Heart left ventricle (tissue), 16 donors: Measurements from ENCODE around the gene KCNMA1. TPM values are rescaled to one million over a fixed set of nuclear protein-coding genes. Genes with fewer than 3 reads are reported as not detected.

Source experiments
- ATAC-seq, 4 donors: fragments of 200-7000 bp; cut with Tn5 transposase; one replicate each; pipeline ENCODE4 v1.9.1; 2020 to 2022; ENCODE audit warnings: moderate library complexity in 4 of 4, mild to moderate bottlenecking in 3 of 4, moderate number of reproducible peaks in 1 of 4
- DNase-seq, 5 donors: peaks; one replicate each; pipeline ENCODE4 v3.0.0-alpha.2; 2020
- H3K27ac ChIP-seq, 12 donors: fragments of 200-600 bp; sonication (generic) in 4 of 12; one replicate each; pipeline versions ENCODE4 v1.5.0 to v1.8.0; 2016 to 2022; ENCODE audit warnings: mild to moderate bottlenecking in 2 of 12
- H3K27me3 ChIP-seq, 9 donors: fragments of 200-600 bp; sonication (generic) in 2 of 9; one replicate each; pipeline versions ENCODE4 v1.5.1 to v1.8.0; 2016 to 2022; ENCODE audit warnings: mild to moderate bottlenecking in 3 of 9
- H3K36me3 ChIP-seq, 9 donors: fragments of 200-600 bp; sonication (generic) in 2 of 9; one replicate each; pipeline versions ENCODE4 v1.5.0 to v1.8.0; 2018 to 2022; ENCODE audit warnings: mild to moderate bottlenecking in 2 of 9
- H3K4me1 ChIP-seq, 12 donors: fragments of 200-600 bp; sonication (generic) in 4 of 12; one replicate each; pipeline versions ENCODE4 v1.5.0 to v1.8.0; 2016 to 2022; ENCODE audit warnings: mild to moderate bottlenecking in 3 of 12
- H3K4me3 ChIP-seq, 12 donors: fragments of 200-600 bp; sonication (generic) in 4 of 12; one replicate each; pipeline versions ENCODE4 v1.5.0 to v1.8.0; 2017 to 2022; ENCODE audit warnings: mild to moderate bottlenecking in 9 of 12, moderate library complexity in 4 of 12
- H3K9me3 ChIP-seq, 12 donors: fragments of 200-600 bp; sonication (generic) in 4 of 12; one replicate each; pipeline versions ENCODE4 v1.5.0 to v1.8.0; 2016 to 2022; ENCODE audit warnings: mild to moderate bottlenecking in 1 of 12
- POLR2A ChIP-seq, 2 donors: fragments of 450-650 bp; IDR thresholded peaks; one replicate each; pipeline ENCODE4 v1.6.1; 2017; ENCODE audit warnings: antibody characterized with exemption in 2 of 2, mild to moderate bottlenecking in 2 of 2, moderate library complexity in 2 of 2
- WGBS, 4 donors: extraction: QIAGEN DNeasy Blood & Tissue Kit in 2 of 4; methylation state at CpG; one replicate each; pipeline versions ENCODE4 v1.1.5 to v1.1.7; 2013 to 2018; 5-methylcytosine and 5-hydroxymethylcytosine counted together
- intact Hi-C, 10 donors: fragments of 100-400 bp; cut with DNase I; formaldehyde crosslinking; loops; one replicate each; pipeline versions ENCODE4 v1.11.1 to v1.14.2; 2022
- polyA plus RNA-seq, 2 donors: library from polyadenylated mRNA; stranded (reverse); fragments of 200-250 nt; gene quantifications; one replicate each; pipeline ENCODE4 v1.2.3, GENCODE V29; 2013
- total RNA-seq, 9 donors: library from RNA; depleted of rRNA in 2 of 9; stranded (reverse); fragments of >200 nt in 2 of 9; fragmentation: NEBNext Ultra II Directional in 3 of 9; extraction: Animal tissue kit (Norgen Biotek cat#: 25700) in 3 of 9; gene quantifications; one replicate each; pipeline versions ENCODE4 v1.1.0 to v1.2.4, GENCODE V29; 2016 to 2023
- TF ChIP-seq, protein P1 (sequence below), 12 donors: fragments of 200-600 bp; sonication (generic) in 4 of 12; IDR thresholded peaks; one replicate each; pipeline versions ENCODE4 v1.5.0 to v1.8.0; 2018 to 2022; ENCODE audit warnings: antibody characterized with exemption in 12 of 12, mild to moderate bottlenecking in 5 of 12
- donor health status: ischemic (EF 13 %, LVEDD 7.1; RV severe dilation, severe dysfunction).
- donor health status: healthy with polysubstance abuse.
- donor health status: DM: no; HTN: yes; CAD: no.
- donor health status: DM: no; HTN: no; CAD: no.
- donor health status: ischemic (EF 25% LVEDD 6.9; RV normal size, moderate dysfunction).
- donor health status: ischemic (EF 25% LVEDD 5.7; RV mildly dilated, moderate dysfunction).
- donor health status: healthy.
- donor health status: DM: yes; HTN: yes; CAD: no.
- donor health status: ischemic (EF 35%, LVEDD 5.7; RV mildly dilated, moderate dysfunction).
- donor health status: nonischemic (EF 11% LVEDD 7.7; RV severe dilation, severe dysfunction).
- donor health status: DM: yes; HTN: yes; CAD: no.
- donor health status: PGD.
- donor health status: ischemic (EF 29% LVEDD 5.4; RV normal size, mild dysfunction).
- donor health status: nonischemic (EF 23%, LVEDD 6.1; RV moderate dilation, normal function).

The KCNMA1 gene
- total and polyA plus RNA-seq, 11 donors: 0.39 to 8.7 (median 1.7) TPM

DNA sequence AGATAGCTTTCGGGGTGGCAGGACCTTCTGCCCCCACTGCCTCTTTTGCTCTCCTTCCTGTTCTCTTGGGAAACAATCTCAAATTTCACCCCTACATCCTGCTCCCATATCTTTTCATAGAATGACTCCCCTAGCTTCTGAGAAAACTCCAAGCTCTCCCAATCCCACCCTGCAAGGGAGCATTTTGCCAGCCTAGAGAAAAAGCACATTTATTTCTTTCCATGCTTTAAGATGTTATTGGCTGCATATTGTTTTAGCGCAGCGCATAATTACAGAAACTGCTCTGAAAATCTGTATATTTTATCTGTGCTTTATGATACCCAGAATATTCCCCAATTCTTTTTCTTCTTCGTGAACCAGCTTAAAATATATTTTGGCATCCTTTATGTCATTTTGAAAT lies 601.3 kb downstream of the KCNMA1 start:
- Histone ChIP-seq H3K9me3 (no peaks in the 10 kb centered on the region), H3K27ac (no peak overlapping the region), H3K4me1 (no peaks in the 10 kb centered on the region), H3K4me3 (no peak overlapping the region), H3K36me3 (no peaks in the 10 kb centered on the region), H3K27me3 (peaks cover 0 to 12% (median 0%) of the 10 kb centered on the region in 9 donors)
- intact Hi-C loops: no loop called here
- DNase-seq (no peak), ATAC-seq (no peak)
- TF ChIP-seq POLR2A (IDR thresholded peaks at IDR 0.05): no peak
- TF ChIP-seq, protein P1, sequence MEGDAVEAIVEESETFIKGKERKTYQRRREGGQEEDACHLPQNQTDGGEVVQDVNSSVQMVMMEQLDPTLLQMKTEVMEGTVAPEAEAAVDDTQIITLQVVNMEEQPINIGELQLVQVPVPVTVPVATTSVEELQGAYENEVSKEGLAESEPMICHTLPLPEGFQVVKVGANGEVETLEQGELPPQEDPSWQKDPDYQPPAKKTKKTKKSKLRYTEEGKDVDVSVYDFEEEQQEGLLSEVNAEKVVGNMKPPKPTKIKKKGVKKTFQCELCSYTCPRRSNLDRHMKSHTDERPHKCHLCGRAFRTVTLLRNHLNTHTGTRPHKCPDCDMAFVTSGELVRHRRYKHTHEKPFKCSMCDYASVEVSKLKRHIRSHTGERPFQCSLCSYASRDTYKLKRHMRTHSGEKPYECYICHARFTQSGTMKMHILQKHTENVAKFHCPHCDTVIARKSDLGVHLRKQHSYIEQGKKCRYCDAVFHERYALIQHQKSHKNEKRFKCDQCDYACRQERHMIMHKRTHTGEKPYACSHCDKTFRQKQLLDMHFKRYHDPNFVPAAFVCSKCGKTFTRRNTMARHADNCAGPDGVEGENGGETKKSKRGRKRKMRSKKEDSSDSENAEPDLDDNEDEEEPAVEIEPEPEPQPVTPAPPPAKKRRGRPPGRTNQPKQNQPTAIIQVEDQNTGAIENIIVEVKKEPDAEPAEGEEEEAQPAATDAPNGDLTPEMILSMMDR (IDR thresholded peaks at IDR 0.05): no peak
- WGBS, 4 donors: 85 to 91% (median 89%) methylated on average over 4 of the region's 4 CpGs

DNA sequence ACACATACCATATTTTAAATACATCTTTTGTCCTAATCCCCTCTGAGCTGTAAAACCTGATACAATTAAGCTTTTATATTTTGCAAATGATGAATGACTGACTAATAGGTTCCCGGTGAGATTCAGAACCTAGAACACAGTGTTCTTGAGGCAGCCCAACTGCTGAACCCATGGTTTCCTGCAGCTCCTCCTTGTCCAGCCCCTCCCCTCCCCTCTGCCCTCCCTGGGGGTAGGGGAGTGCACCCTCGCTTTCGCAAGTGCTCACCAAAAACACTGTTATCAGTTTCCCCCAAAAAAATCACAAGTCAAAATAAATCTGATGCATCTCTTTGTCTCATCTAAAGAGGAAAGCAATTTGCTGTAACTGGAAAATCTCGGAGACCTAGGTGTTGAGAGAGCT lies 602.8 kb downstream of the KCNMA1 start:
- Histone ChIP-seq H3K36me3 (no peaks in the 10 kb centered on the region), H3K27ac (no peak overlapping the region), H3K4me1 (no peaks in the 10 kb centered on the region), H3K4me3 (no peak overlapping the region), H3K27me3 (peaks cover 0 to 19% (median 0%) of the 10 kb centered on the region in 9 donors), H3K9me3 (no peaks in the 10 kb centered on the region)
- ATAC-seq (no peak), DNase-seq (no peak)
- TF ChIP-seq, protein P1 (IDR thresholded peaks at IDR 0.05): no peak
- no peak for TF ChIP-seq POLR2A (IDR thresholded peaks at IDR 0.05)
- WGBS, 4 donors: 79 to 89% (median 88%) methylated on average over 4 of the region's 4 CpGs
- intact Hi-C loops: no loop called here

DNA sequence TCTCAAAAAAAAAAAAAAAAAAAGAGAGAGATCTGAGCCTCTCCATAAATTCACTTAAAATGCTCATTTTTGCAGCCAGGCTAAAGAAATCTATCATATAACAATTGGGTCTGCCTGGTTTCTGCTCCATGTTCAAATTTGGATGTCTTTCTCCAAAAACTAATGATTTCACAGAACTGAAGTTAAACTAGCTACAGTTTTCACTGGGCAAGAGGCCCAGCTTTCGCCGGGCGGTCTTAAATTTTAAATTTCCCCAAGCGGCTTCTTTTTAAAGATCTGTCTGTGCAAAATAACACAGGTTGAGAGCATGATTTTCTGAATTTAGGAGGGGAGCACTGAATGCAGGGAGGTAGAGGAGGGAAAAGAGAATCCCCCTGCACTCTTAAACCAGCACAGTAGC lies 603.4 kb downstream of the KCNMA1 start:
- DNase-seq: no peak
- intact Hi-C loops: no loop called here

DNA sequence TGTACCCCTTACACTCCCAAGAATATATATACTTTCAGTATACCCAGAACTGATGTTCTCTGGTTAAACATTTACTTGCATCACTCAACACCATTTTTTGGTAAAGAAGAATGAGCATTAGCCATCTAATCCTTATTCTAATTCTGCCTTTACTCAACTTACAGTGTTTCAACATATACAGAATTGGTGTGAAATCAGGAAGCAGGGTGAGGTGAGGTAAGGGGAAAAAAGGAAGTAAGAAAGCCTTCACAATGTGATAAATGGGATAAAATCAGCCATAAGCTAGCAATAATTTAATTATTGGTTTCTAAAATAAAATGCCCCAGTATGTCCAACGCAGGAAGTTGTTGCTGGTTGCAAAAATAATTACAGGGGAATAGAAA lies 605.4 kb downstream of the KCNMA1 start:
- H3K4me3 ChIP-seq: no peak overlapping the region
- no peaks in the 10 kb centered on the region for H3K36me3 ChIP-seq
- intact Hi-C loops: no loop called here
- H3K4me1 ChIP-seq: no peaks in the 10 kb centered on the region
- no peak for ATAC-seq
- DNase-seq: no peak
- no peak overlapping the region for H3K27ac ChIP-seq
- no peak for TF ChIP-seq POLR2A (IDR thresholded peaks at IDR 0.05)
- WGBS, 4 donors: 51 to 61% (median 56%) methylated on average over 1 of the region's 1 CpG
- H3K27me3 ChIP-seq: peaks cover 0 to 19% (median 0%) of the 10 kb centered on the region in 9 donors
- H3K9me3 ChIP-seq: no peaks in the 10 kb centered on the region

More for the DNA sequence above, 603.4 kb downstream of the KCNMA1 start:
- H3K36me3 ChIP-seq: no peaks in the 10 kb centered on the region
- no peaks in the 10 kb centered on the region for H3K9me3 ChIP-seq
- H3K27ac ChIP-seq: no peak overlapping the region
- WGBS, 4 donors: 81 to 89% (median 85%) methylated on average over 4 of the region's 4 CpGs
- no peaks in the 10 kb centered on the region for H3K4me1 ChIP-seq
- H3K27me3 ChIP-seq: peaks cover 0 to 19% (median 0%) of the 10 kb centered on the region in 9 donors
- H3K4me3 ChIP-seq: no peak overlapping the region
- ATAC-seq: no peak
- no peak for TF ChIP-seq POLR2A (IDR thresholded peaks at IDR 0.05)
- TF ChIP-seq, protein P1 (IDR thresholded peaks at IDR 0.05): no peak

DNA sequence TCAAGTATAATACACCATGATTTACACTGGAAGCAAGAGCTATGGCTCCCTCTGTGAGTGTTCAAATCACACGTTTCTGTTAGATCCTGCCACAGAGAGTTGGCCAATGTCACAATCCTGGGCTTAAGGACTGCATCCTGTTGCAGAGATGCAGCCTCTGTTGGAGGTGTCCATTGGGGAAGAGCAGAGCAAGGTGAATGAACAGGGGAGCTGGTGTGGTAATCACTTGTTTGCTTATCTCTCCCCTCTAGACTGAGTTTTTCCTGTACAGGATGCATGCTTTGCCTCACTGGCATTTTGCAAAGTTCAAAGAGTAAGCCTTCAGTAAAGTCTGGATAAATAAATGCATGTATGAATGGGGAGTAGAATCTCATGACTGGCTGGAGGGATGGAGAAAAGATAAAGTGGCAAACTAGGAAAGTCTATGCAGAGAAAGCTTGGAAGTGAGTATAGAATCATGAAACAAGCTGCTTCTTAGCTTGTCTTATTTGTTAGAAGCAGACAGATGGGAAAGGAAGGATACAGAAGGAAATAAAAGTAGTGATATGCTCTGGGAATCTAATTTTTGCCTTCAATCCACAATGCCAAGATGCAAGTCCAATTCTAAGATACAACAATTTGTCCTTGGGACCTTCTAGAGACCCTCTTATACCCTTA lies 605.9 kb downstream of the KCNMA1 start:
- TF ChIP-seq, protein P1 (IDR thresholded peaks at IDR 0.05): no peak
- no peak for TF ChIP-seq POLR2A (IDR thresholded peaks at IDR 0.05)
- no peaks in the 10 kb centered on the region for H3K4me1 ChIP-seq
- H3K27me3 ChIP-seq: peaks cover 0 to 19% (median 0%) of the 10 kb centered on the region in 9 donors
- H3K27ac ChIP-seq: no peak overlapping the region
- WGBS, 4 donors: 38 to 49% (median 41%) methylated on average over 1 of the region's 1 CpG
- ATAC-seq (no peak), DNase-seq (no peak)
- no peaks in the 10 kb centered on the region for H3K9me3 ChIP-seq
- intact Hi-C loops: no loop called here
- H3K36me3 ChIP-seq: no peaks in the 10 kb centered on the region
- H3K4me3 ChIP-seq: no peak overlapping the region
